Cerebellar cortex (tissue), 1 donor: ENCODE results near the gene ITPKA.
"Not testable (repeated sequence)": the region's sequence is repeated elsewhere in the genome, so short reads cannot be mapped to it uniquely, and the experiment has no call there.

Experiments used
- DNase-seq: peaks from one replicate; pipeline ENCODE4 v3.0.0-alpha.2; 2015; ENCODE audit warnings: low spot score

The ITPKA gene

GRCh38 chr15:41493205-41493901 is at the start of gene ITPKA:
TSS of gene ITPKA (plus strand) at chr15:41493874. CDS start at chr15:41493928, 54 bp downstream.
- peak; percentile 57 for DNase-seq

GRCh38 chr15:41445399-41445798 is 48.3 kb upstream of the ITPKA start:
- DNase-seq = no peak

- DNase-seq = no peak
These were observed 31.4 kb upstream of the ITPKA start for GRCh38 chr15:41462084-41462795.

GRCh38 chr15:41464889-41465580 is 28.6 kb upstream of the ITPKA start:
- no peak for DNase-seq

- peak; percentile 65 for DNase-seq
These were observed 27.8 kb upstream of the ITPKA start for GRCh38 chr15:41465822-41466421.

GRCh38 chr15:41466711-41467110 is 27.0 kb upstream of the ITPKA start:
- DNase-seq = no peak

- DNase-seq = not testable (repeated sequence)
These were observed 24.0 kb upstream of the ITPKA start for GRCh38 chr15:41469644-41470043.

GRCh38 chr15:41473418-41473817 is 20.3 kb upstream of the ITPKA start:
- DNase-seq = no peak

- no peak for DNase-seq
These were observed 19.2 kb upstream of the ITPKA start for GRCh38 chr15:41474436-41474835.

GRCh38 chr15:41474941-41475340 is 18.7 kb upstream of the ITPKA start:
- DNase-seq = no peak

GRCh38 chr15:41476416-41477048 is 17.1 kb upstream of the ITPKA start:
- DNase-seq = no peak

- DNase-seq = no peak
These were observed 13.1 kb upstream of the ITPKA start for GRCh38 chr15:41480396-41481140.

- no peak for DNase-seq
These were observed 11.4 kb upstream of the ITPKA start for GRCh38 chr15:41482110-41482877.

- no peak for DNase-seq
These were observed 10.6 kb upstream of the ITPKA start for GRCh38 chr15:41483115-41483514.

- DNase-seq = no peak
These were observed 10.2 kb upstream of the ITPKA start for GRCh38 chr15:41483519-41483918.

GRCh38 chr15:41484937-41485625 is 8.6 kb upstream of the ITPKA start:
- DNase-seq = no peak

- no peak for DNase-seq
These were observed 7.4 kb upstream of the ITPKA start for GRCh38 chr15:41486286-41486685.

- DNase-seq = no peak
These were observed 6.3 kb upstream of the ITPKA start for GRCh38 chr15:41487381-41487780.

- DNase-seq = no peak
These were observed 5.9 kb upstream of the ITPKA start for GRCh38 chr15:41487802-41488201.

GRCh38 chr15:41489641-41490040 is 4.0 kb upstream of the ITPKA start:
- DNase-seq = no peak
